Panc1 (cell line): ENCODE results near the gene APOBEC3B. TPM values are rescaled to one million over a fixed set of nuclear protein-coding genes. Genes with fewer than 3 reads are reported as not detected.
"Not testable (repeated sequence)": the region's sequence is repeated elsewhere in the genome, so short reads cannot be mapped to it uniquely, and the experiment has no call there.

Experiments used
- ATAC-seq: fragments of 200-7000 bp; cut with Tn5 transposase; 2 replicates; pipeline ENCODE4 v1.9.1; 2020; ENCODE audit warnings: mild to moderate bottlenecking, moderate library complexity
- BruUV-seq: library from RNA; stranded (reverse); fragments of 400-500 nt; replicated peaks from 2 replicates; lab custom pipeline; 2021; lab: Mats Ljungman, UMichigan
- CTCF ChIA-PET: fragments of 300-600 bp; sonication (Branson Sonifier 250); formaldehyde crosslinking; loops from one replicate; lab custom pipeline; 2022; ENCODE audit warnings: antibody characterized with exemption; lab: Charles Lee
- POLR2A ChIA-PET: fragments of 300-600 bp; sonication (Branson Sonifier 250); formaldehyde crosslinking; loops from one replicate; lab custom pipeline; 2022; ENCODE audit warnings: antibody characterized with exemption; lab: Charles Lee
- DNase-seq: peaks from one replicate; pipeline ENCODE4 v3.0.0-alpha.2; 2010; ENCODE audit warnings: low read depth, low spot score
- H3K27ac ChIP-seq: 2 replicates; pipeline ENCODE4 v1.5.1; 2011; ENCODE audit warnings: mild to moderate bottlenecking, low read length, inconsistent platforms
- H3K27me3 ChIP-seq: fragments of 200-500 bp; sonication (Bioruptor generic); 2 replicates; pipeline ENCODE4 v1.6.0; 2014; ENCODE audit warnings: low read length, inconsistent platforms; ENCODE audit not compliant: control insufficient read depth, insufficient read depth
- H3K36me3 ChIP-seq: fragments of 200-500 bp; sonication (Bioruptor generic); 2 replicates; pipeline ENCODE4 v1.5.1; 2014; ENCODE audit warnings: inconsistent platforms, mild to moderate bottlenecking, low read length, moderate library complexity; ENCODE audit not compliant: control insufficient read depth, insufficient read depth
- H3K4me1 ChIP-seq: 2 replicates; pipeline ENCODE4 v1.5.1; 2011; ENCODE audit warnings: inconsistent platforms, mild to moderate bottlenecking, low read length, moderate library complexity; ENCODE audit not compliant: control insufficient read depth, insufficient read depth
- H3K4me3 ChIP-seq, 2 experiments: 2 replicates each; pipeline ENCODE4 v1.5.1; 2011 to 2012; ENCODE audit warnings: low read depth in 2 of 2, low read length in 2 of 2, mild to moderate bottlenecking in 2 of 2, inconsistent platforms in 1 of 2, moderate library complexity in 1 of 2
- H3K9me3 ChIP-seq: fragments of 200-500 bp; sonication (Bioruptor generic); 2 replicates; pipeline ENCODE4 v1.5.1; 2014; ENCODE audit warnings: low read depth, mild to moderate bottlenecking, inconsistent platforms, low read length, moderate library complexity; ENCODE audit not compliant: control insufficient read depth, insufficient read depth
- POLR2AphosphoS5 ChIP-seq: IDR thresholded peaks from 2 replicates; pipeline ENCODE4 v1.6.1; 2012; ENCODE audit warnings: mild to moderate bottlenecking, low read depth, low read length, moderate library complexity
- REST ChIP-seq, 2 experiments: IDR thresholded peaks; 2 replicates each; pipeline ENCODE4 v1.6.1; 2011 to 2012; ENCODE audit warnings: low read depth in 2 of 2, control low read depth in 1 of 2, low read length in 1 of 2, mild to moderate bottlenecking in 1 of 2, moderate library complexity in 1 of 2; ENCODE audit not compliant: insufficient read depth in 1 of 2
- SIN3A ChIP-seq: IDR thresholded peaks from 2 replicates; pipeline ENCODE4 v1.6.1; 2012; ENCODE audit warnings: low read depth, mild to moderate bottlenecking, low read length, moderate library complexity, borderline replicate concordance; ENCODE audit not compliant: insufficient read depth
- TCF7L2 ChIP-seq: IDR thresholded peaks from 2 replicates; pipeline ENCODE4 v1.6.1; 2011; ENCODE audit warnings: mild to moderate bottlenecking, low read depth, low read length, inconsistent platforms
- in situ Hi-C: cut with HindIII; loops from 2 replicates; pipeline ENCODE4 v1.10.0; 2016; ENCODE audit warnings: low sequenced_read_pairs, low pct_unique_long_range_greater_than_20kb
- intact Hi-C: fragments of 100-400 bp; cut with micrococcal nuclease; formaldehyde crosslinking; loops from one replicate; pipeline ENCODE4 v1.10.0; 2022; ENCODE audit not compliant: unreplicated experiment
- total RNA-seq: library from RNA; stranded (reverse); gene quantifications from one replicate; pipeline ENCODE4 v1.2.1, GENCODE V29; 2021; ENCODE audit not compliant: unreplicated experiment
- TF ChIP-seq, protein P1 (sequence below): fragments of 450-650 bp; IDR thresholded peaks from 2 replicates; pipeline ENCODE4 v1.5.1; 2017; ENCODE audit warnings: mild to moderate bottlenecking

Gene APOBEC3B
- total RNA-seq, 1 experiment from 2014 or later: 15.6 TPM

- H3K27ac ChIP-seq: no peak overlapping the region
- in situ Hi-C loops (no loop called here), intact Hi-C loops (no loop called here)
- H3K36me3 ChIP-seq: no peaks in the 10 kb centered on the region; the same call in 1 of the 2 replicates
- no peak overlapping the region for H3K4me3 ChIP-seq
- no TSS peak for BruUV-seq
- ChIA-PET POLR2A (no interaction called here), CTCF (no interaction called here)
- DNase-seq: no peak
- TF ChIP-seq TCF7L2 (no peak), SIN3A (no peak), REST (IDR thresholded peaks at IDR 0.05; ENCODE audit: insufficient read depth in 1 of 2, low read depth in 2 of 2, low read length in 1 of 2) (no peak), POLR2AphosphoS5 (no peak)
- TF ChIP-seq, protein P1, sequence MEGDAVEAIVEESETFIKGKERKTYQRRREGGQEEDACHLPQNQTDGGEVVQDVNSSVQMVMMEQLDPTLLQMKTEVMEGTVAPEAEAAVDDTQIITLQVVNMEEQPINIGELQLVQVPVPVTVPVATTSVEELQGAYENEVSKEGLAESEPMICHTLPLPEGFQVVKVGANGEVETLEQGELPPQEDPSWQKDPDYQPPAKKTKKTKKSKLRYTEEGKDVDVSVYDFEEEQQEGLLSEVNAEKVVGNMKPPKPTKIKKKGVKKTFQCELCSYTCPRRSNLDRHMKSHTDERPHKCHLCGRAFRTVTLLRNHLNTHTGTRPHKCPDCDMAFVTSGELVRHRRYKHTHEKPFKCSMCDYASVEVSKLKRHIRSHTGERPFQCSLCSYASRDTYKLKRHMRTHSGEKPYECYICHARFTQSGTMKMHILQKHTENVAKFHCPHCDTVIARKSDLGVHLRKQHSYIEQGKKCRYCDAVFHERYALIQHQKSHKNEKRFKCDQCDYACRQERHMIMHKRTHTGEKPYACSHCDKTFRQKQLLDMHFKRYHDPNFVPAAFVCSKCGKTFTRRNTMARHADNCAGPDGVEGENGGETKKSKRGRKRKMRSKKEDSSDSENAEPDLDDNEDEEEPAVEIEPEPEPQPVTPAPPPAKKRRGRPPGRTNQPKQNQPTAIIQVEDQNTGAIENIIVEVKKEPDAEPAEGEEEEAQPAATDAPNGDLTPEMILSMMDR: no peak
- peaks cover 2% of the 10 kb centered on the region; the same call in 1 of the 2 replicates for H3K4me1 ChIP-seq
- H3K9me3 ChIP-seq: no peaks in the 10 kb centered on the region
- ATAC-seq: no peak
- H3K27me3 ChIP-seq: no peaks in the 10 kb centered on the region
Observed at GRCh38 chr22:39010946-39011345, 28.8 kb downstream of the APOBEC3B start.

GRCh38 chr22:39012533-39013511 lies 30.7 kb downstream of the APOBEC3B start:
- Histone ChIP-seq H3K9me3 (no peaks in the 10 kb centered on the region), H3K4me3 (no peak overlapping the region), H3K4me1 (peaks cover 2% of the 10 kb centered on the region; the same call in 1 of the 2 replicates), H3K27ac (no peak overlapping the region), H3K36me3 (no peaks in the 10 kb centered on the region; the same call in 1 of the 2 replicates), H3K27me3 (no peaks in the 10 kb centered on the region)
- ATAC-seq: no peak
- ChIA-PET CTCF (no interaction called here), POLR2A (no interaction called here)
- TF ChIP-seq TCF7L2: no peak
- TF ChIP-seq POLR2AphosphoS5: no peak
- TF ChIP-seq, protein P1: no peak
- no peak for TF ChIP-seq SIN3A
- no peak for TF ChIP-seq REST (IDR thresholded peaks at IDR 0.05; ENCODE audit: insufficient read depth in 1 of 2, low read depth in 2 of 2, low read length in 1 of 2)
- DNase-seq: no peak
- in situ Hi-C loops: no loop called here
- no TSS peak for BruUV-seq
- intact Hi-C loops: no loop called here

GRCh38 chr22:39013561-39013941 lies 31.4 kb downstream of the APOBEC3B start:
- H3K36me3 ChIP-seq, DNase-seq, H3K4me3 ChIP-seq, intact Hi-C loops, in situ Hi-C loops, POLR2A ChIA-PET, H3K27me3 ChIP-seq, CTCF ChIA-PET, H3K9me3 ChIP-seq, BruUV-seq, H3K4me1 ChIP-seq: not testable (repeated sequence)
- H3K27ac ChIP-seq: peak overlapping the region; percentile 34; the same call in 1 of the 2 replicates
- ATAC-seq: peak; percentile 6; the same call in 1 of the 2 replicates
